Liver (tissue), 9 donors: ENCODE measurements around the gene QPCT. TPM values are rescaled to one million over a fixed set of nuclear protein-coding genes. Genes with fewer than 3 reads are reported as not detected.

ENCODE experiments used
- DNase-seq: peaks from one replicate; pipeline ENCODE4 v3.0.0-alpha.2; 2017; ENCODE audit warnings: low spot score
- H3K27ac ChIP-seq, 2 donors: one replicate each; pipeline ENCODE4 v1.7.0; 2013; ENCODE audit warnings: inconsistent platforms in 2 of 2, low read length in 2 of 2, control low read depth in 1 of 2, low read depth in 1 of 2, mild to moderate bottlenecking in 1 of 2
- H3K27me3 ChIP-seq, 4 donors: one replicate each; pipeline versions ENCODE4 v1.6.1 to v1.7.0; 2013; ENCODE audit warnings: low read length in 3 of 4, inconsistent platforms in 1 of 4, mild to moderate bottlenecking in 1 of 4, moderate library complexity in 1 of 4; ENCODE audit not compliant: control insufficient read depth in 4 of 4, insufficient read depth in 4 of 4
- H3K36me3 ChIP-seq, 4 donors: one replicate each; pipeline versions ENCODE4 v1.6.1 to v1.7.0; 2013; ENCODE audit warnings: low read length in 3 of 4, mild to moderate bottlenecking in 3 of 4, low read depth in 1 of 4, moderate library complexity in 1 of 4; ENCODE audit not compliant: control insufficient read depth in 4 of 4, insufficient read depth in 3 of 4
- H3K4me1 ChIP-seq, 4 donors: one replicate each; pipeline versions ENCODE4 v1.6.1 to v1.7.0; 2013; ENCODE audit warnings: low read length in 3 of 4, mild to moderate bottlenecking in 3 of 4, moderate library complexity in 1 of 4; ENCODE audit not compliant: control insufficient read depth in 4 of 4, insufficient read depth in 4 of 4
- H3K4me3 ChIP-seq, 3 donors: one replicate each; pipeline versions ENCODE4 v1.6.1 to v1.7.0; 2013; ENCODE audit warnings: low read length in 3 of 3, control low read depth in 1 of 3, low read depth in 1 of 3, mild to moderate bottlenecking in 1 of 3
- H3K9ac ChIP-seq, 2 donors: one replicate each; pipeline ENCODE4 v1.7.0; 2013; ENCODE audit warnings: low read length in 2 of 2, mild to moderate bottlenecking in 2 of 2, moderate library complexity in 2 of 2, control low read depth in 1 of 2, low read depth in 1 of 2
- H3K9me3 ChIP-seq, 4 donors: one replicate each; pipeline versions ENCODE4 v1.6.1 to v1.7.0; 2013; ENCODE audit warnings: low read length in 3 of 4; ENCODE audit not compliant: control insufficient read depth in 4 of 4
- ATF3 ChIP-seq: IDR thresholded peaks from 2 replicates; pipeline ENCODE4 v1.6.1; 2016; ENCODE audit warnings: antibody characterized with exemption
- CTCF ChIP-seq: fragments of 150-350 bp; IDR thresholded peaks from 2 replicates; pipeline ENCODE4 v1.5.1; 2017; ENCODE audit warnings: improper control_type of control experiment, low read depth, low read length; ENCODE audit not compliant: missing input control
- EGR1 ChIP-seq, 2 donors: IDR thresholded peaks; 2 replicates each; pipeline ENCODE4 v1.6.1; 2016 to 2018; ENCODE audit warnings: antibody characterized with exemption in 2 of 2, low read depth in 2 of 2
- FOXA1 ChIP-seq: IDR thresholded peaks from 2 replicates; pipeline ENCODE4 v1.6.1; 2016; ENCODE audit warnings: antibody characterized with exemption
- FOXA2 ChIP-seq: IDR thresholded peaks from 2 replicates; pipeline ENCODE4 v1.6.1; 2016; ENCODE audit warnings: antibody characterized with exemption
- GABPA ChIP-seq, 2 donors: IDR thresholded peaks in 1 of 2; conservative IDR thresholded peaks in 1 of 2; 2 replicates each; pipeline ENCODE4 v1.6.1; 2016; ENCODE audit warnings: antibody characterized with exemption in 2 of 2, mild to moderate bottlenecking in 1 of 2, moderate library complexity in 1 of 2
- HNF4A ChIP-seq, 2 donors: conservative IDR thresholded peaks; 2 replicates each; pipeline ENCODE4 v1.6.1; 2016; ENCODE audit warnings: antibody characterized with exemption in 2 of 2, mild to moderate bottlenecking in 2 of 2
- HNF4G ChIP-seq: IDR thresholded peaks from 2 replicates; pipeline ENCODE4 v1.6.1; 2016; ENCODE audit warnings: antibody characterized with exemption
- JUND ChIP-seq, 2 donors: IDR thresholded peaks; 2 replicates each; pipeline ENCODE4 v1.6.1; 2016; ENCODE audit warnings: antibody characterized with exemption in 2 of 2
- MAX ChIP-seq: IDR thresholded peaks from 2 replicates; pipeline ENCODE4 v1.6.1; 2016; ENCODE audit warnings: antibody characterized with exemption
- NR2F2 ChIP-seq: IDR thresholded peaks from 2 replicates; pipeline ENCODE4 v1.6.1; 2016; ENCODE audit warnings: antibody characterized with exemption
- RAD21 ChIP-seq, 2 donors: IDR thresholded peaks; 2 replicates each; pipeline ENCODE4 v1.6.1; 2016; ENCODE audit warnings: antibody characterized with exemption in 2 of 2, mild to moderate bottlenecking in 2 of 2
- REST ChIP-seq: IDR thresholded peaks from 2 replicates; pipeline ENCODE4 v1.6.1; 2016; ENCODE audit warnings: antibody characterized with exemption, mild to moderate bottlenecking
- RXRA ChIP-seq, 2 donors: IDR thresholded peaks; 2 replicates each; pipeline ENCODE4 v1.6.1; 2017 to 2018; ENCODE audit warnings: antibody characterized with exemption in 2 of 2, mild to moderate bottlenecking in 1 of 2
- SP1 ChIP-seq: IDR thresholded peaks from 2 replicates; pipeline ENCODE4 v1.6.1; 2018; ENCODE audit warnings: antibody characterized with exemption, mild to moderate bottlenecking
- YY1 ChIP-seq: IDR thresholded peaks from 2 replicates; pipeline ENCODE4 v1.6.1; 2016; ENCODE audit warnings: antibody characterized with exemption, mild to moderate bottlenecking
- WGBS: extraction: QIAGEN DNeasy Blood & Tissue Kit; methylation state at CpG from one replicate; pipeline ENCODE4 v1.1.7; 2013; 5-methylcytosine and 5-hydroxymethylcytosine counted together
- polyA plus RNA-seq, 2 donors: library from polyadenylated mRNA; stranded (reverse) in 1 of 2; unstranded in 1 of 2; fragments of 200-250 nt in 1 of 2; fragments of >200 nt in 1 of 2; fragmentation: Nextera tagmentation in 1 of 2; extraction: Ambion mirVana in 1 of 2; gene quantifications; one replicate each; pipeline versions ENCODE4 v1.2.1 to v1.2.3, GENCODE V29; 2013 to 2015
- total RNA-seq, 2 donors: library from RNA; depleted of rRNA; stranded (reverse); fragments of >200 nt; gene quantifications; one replicate each; pipeline ENCODE4 v1.2.3, GENCODE V29; 2014
- donor health status: healthy.
- donor health status: healthy.
- donor health status: healthy.
- donor health status: healthy.
- donor health status: healthy.

Gene QPCT
- total and polyA plus RNA-seq, 4 donors, result 0.61 to 3.0 (median 1.2) TPM

GRCh38 chr2:37417321-37417720, 72.9 kb downstream of the QPCT start:
- DNase-seq, result no peak
- no peaks in the 10 kb centered on the region for H3K36me3 ChIP-seq
- H3K9ac ChIP-seq, result no peak overlapping the region
- TF ChIP-seq FOXA1, result no peak
- TF ChIP-seq EGR1 (IDR thresholded peaks at IDR 0.05; ENCODE audit: low read depth in 2 of 2), result no peak
- TF ChIP-seq JUND (IDR thresholded peaks at IDR 0.05), result no peak
- no peak for TF ChIP-seq HNF4G
- TF ChIP-seq YY1, result no peak
- TF ChIP-seq NR2F2, result no peak
- TF ChIP-seq RXRA (IDR thresholded peaks at IDR 0.05), result no peak
- no peak for TF ChIP-seq GABPA (IDR thresholded peaks at IDR 0.05 in 1 of 2, conservative IDR thresholded peaks at IDR 0.05 in 1 of 2)
- no peak for TF ChIP-seq REST
- no peak for TF ChIP-seq FOXA2
- TF ChIP-seq ATF3, result no peak
- no peak for TF ChIP-seq SP1
- no peaks in the 10 kb centered on the region for H3K27me3 ChIP-seq
- 68% methylated on average over 4 of the region's 4 CpGs for WGBS
- no peak overlapping the region for H3K4me3 ChIP-seq
- H3K27ac ChIP-seq, result no peak overlapping the region
- H3K4me1 ChIP-seq, result no peaks in the 10 kb centered on the region
- no peaks in the 10 kb centered on the region for H3K9me3 ChIP-seq

- TF ChIP-seq ATF3 (no peak), RAD21 (IDR thresholded peaks at IDR 0.05) (no peak), MAX (no peak), GABPA (IDR thresholded peaks at IDR 0.05 in 1 of 2, conservative IDR thresholded peaks at IDR 0.05 in 1 of 2) (no peak), FOXA2 (no peak), HNF4A (conservative IDR thresholded peaks at IDR 0.05) (no peak), FOXA1 (no peak), JUND (IDR thresholded peaks at IDR 0.05) (no peak), YY1 (no peak), NR2F2 (no peak), EGR1 (IDR thresholded peaks at IDR 0.05; ENCODE audit: low read depth in 2 of 2) (no peak), CTCF (no peak), HNF4G (no peak)
- no peak for DNase-seq
- no peak overlapping the region for H3K4me3 ChIP-seq
- no peaks in the 10 kb centered on the region for H3K27me3 ChIP-seq
- no peaks in the 10 kb centered on the region for H3K4me1 ChIP-seq
- H3K9me3 ChIP-seq, result no peaks in the 10 kb centered on the region
- H3K36me3 ChIP-seq, result no peaks in the 10 kb centered on the region
- WGBS, result 91% methylated on average over 6 of the region's 6 CpGs
- no peak overlapping the region for H3K9ac ChIP-seq
- no peak overlapping the region for H3K27ac ChIP-seq
Observed at GRCh38 chr2:37418956-37419355, 74.5 kb downstream of the QPCT start.
